ENCODE data around the gene FPR2. TPM values are rescaled to one million over a fixed set of nuclear protein-coding genes. Genes with fewer than 3 reads are reported as not detected.
A peak's percentile ranks its signal among the peaks of the same experiment; 100 is the strongest.

FPR2 gene
- total and polyA plus RNA-seq, 4 donors, result 0.79 to 234 (median 28.8) TPM

GRCh38 chr19:51799034-51799773 is 38.2 kb downstream of the FPR2 start:
- H3K27me3 ChIP-seq (ENCODE audit: control insufficient read depth in 3 of 3, insufficient read depth in 3 of 3, low read length in 2 of 3), result peaks cover 0 to 3% (median 0%) of the 10 kb centered on the region in 3 donors
- ATAC-seq (ENCODE audit: insufficient read depth, low FRiP score) (peak; percentile 90), DNase-seq (peak; percentile 91 to 97 (median 94))
- H3K4me3 ChIP-seq, result no peak overlapping the region
- WGBS, 2 donors, result 57 to 62% methylated on average over 20 of the region's 20 CpGs
- peaks cover 0 to 10% (median 0%) of the 10 kb centered on the region in 4 donors for H3K9me3 ChIP-seq (ENCODE audit: control insufficient read depth in 4 of 4, insufficient read depth in 3 of 4, low read length in 3 of 4)
- peak overlapping the region in 1 of 2 donors; percentile 36 for H3K9ac ChIP-seq (ENCODE audit: insufficient read depth in 1 of 2, low read length in 2 of 2)
- no peak for TF ChIP-seq CTCF (IDR thresholded peaks at IDR 0.05; ENCODE audit: control extremely low read depth, extremely low read depth)
- H3K27ac ChIP-seq (ENCODE audit: low read depth in 1 of 2, low read length in 1 of 2), result peak overlapping the region; percentile 71 to 92
- H3K4me1 ChIP-seq (ENCODE audit: control insufficient read depth in 5 of 5, insufficient read depth in 5 of 5, low read length in 5 of 5), result peaks cover 0 to 40% (median 10%) of the 10 kb centered on the region in 5 donors
- H3K36me3 ChIP-seq (ENCODE audit: control insufficient read depth in 4 of 4, insufficient read depth in 4 of 4, low read length in 4 of 4), result no peaks in the 10 kb centered on the region

GRCh38 chr19:51799774-51800472 is 38.9 kb downstream of the FPR2 start:
- Histone ChIP-seq H3K27ac (ENCODE audit: low read depth in 1 of 2, low read length in 1 of 2) (peak overlapping the region; percentile 71 to 92), H3K27me3 (ENCODE audit: control insufficient read depth in 3 of 3, insufficient read depth in 3 of 3, low read length in 2 of 3) (peaks cover 0 to 3% (median 0%) of the 10 kb centered on the region in 3 donors), H3K4me3 (no peak overlapping the region), H3K9me3 (ENCODE audit: control insufficient read depth in 4 of 4, insufficient read depth in 3 of 4, low read length in 3 of 4) (peaks cover 0 to 10% (median 0%) of the 10 kb centered on the region in 4 donors), H3K9ac (ENCODE audit: insufficient read depth in 1 of 2, low read length in 2 of 2) (peak overlapping the region in 1 of 2 donors; percentile 36), H3K36me3 (ENCODE audit: control insufficient read depth in 4 of 4, insufficient read depth in 4 of 4, low read length in 4 of 4) (no peaks in the 10 kb centered on the region), H3K4me1 (ENCODE audit: control insufficient read depth in 5 of 5, insufficient read depth in 5 of 5, low read length in 5 of 5) (peaks cover 0 to 35% (median 10%) of the 10 kb centered on the region in 5 donors)
- ATAC-seq (ENCODE audit: insufficient read depth, low FRiP score) (peak; percentile 8), DNase-seq (peak in 1 of 3 donors; percentile 24)
- no peak for TF ChIP-seq CTCF (IDR thresholded peaks at IDR 0.05; ENCODE audit: control extremely low read depth, extremely low read depth)
- WGBS, 2 donors, result 77 to 87% methylated on average over 13 of the region's 13 CpGs

GRCh38 chr19:51800473-51801244 is 39.7 kb downstream of the FPR2 start:
- peak; percentile 86 to 92 (median 92) for DNase-seq
- peak overlapping the region in 1 of 2 donors; percentile 36 for H3K9ac ChIP-seq (ENCODE audit: insufficient read depth in 1 of 2, low read length in 2 of 2)
- peaks cover 0 to 10% (median 0%) of the 10 kb centered on the region in 4 donors for H3K9me3 ChIP-seq (ENCODE audit: control insufficient read depth in 4 of 4, insufficient read depth in 3 of 4, low read length in 3 of 4)
- peaks cover 0 to 3% (median 0%) of the 10 kb centered on the region in 3 donors for H3K27me3 ChIP-seq (ENCODE audit: control insufficient read depth in 3 of 3, insufficient read depth in 3 of 3, low read length in 2 of 3)
- no peak overlapping the region for H3K4me3 ChIP-seq
- TF ChIP-seq CTCF (IDR thresholded peaks at IDR 0.05; ENCODE audit: control extremely low read depth, extremely low read depth), result no peak
- no peaks in the 10 kb centered on the region for H3K36me3 ChIP-seq (ENCODE audit: control insufficient read depth in 4 of 4, insufficient read depth in 4 of 4, low read length in 4 of 4)
- ATAC-seq (ENCODE audit: insufficient read depth, low FRiP score), result no peak
- peaks cover 0 to 34% (median 10%) of the 10 kb centered on the region in 5 donors for H3K4me1 ChIP-seq (ENCODE audit: control insufficient read depth in 5 of 5, insufficient read depth in 5 of 5, low read length in 5 of 5)
- peak overlapping the region; percentile 71 to 92 for H3K27ac ChIP-seq (ENCODE audit: low read depth in 1 of 2, low read length in 1 of 2)
- WGBS, 2 donors, result 55 to 62% methylated on average over 7 of the region's 7 CpGs
